Measurements from ENCODE around the gene STAB1. TPM values are rescaled to one million over a fixed set of nuclear protein-coding genes. Genes with fewer than 3 reads are reported as not detected.

Gene STAB1
- total RNA-seq, 1 donor from 2014 or later: 404 TPM

- DNase-seq (ENCODE audit: extremely low read depth, low read depth, low spot score): no peak
Observed at GRCh38 chr3:52557011-52557960, 62.1 kb downstream of the STAB1 start.

- DNase-seq (ENCODE audit: extremely low read depth, low read depth, low spot score): no peak
Observed at GRCh38 chr3:52558436-52558835, 63.3 kb downstream of the STAB1 start.

GRCh38 chr3:52561028-52561747, 66.0 kb downstream of the STAB1 start:
- no peak for DNase-seq (ENCODE audit: extremely low read depth, low read depth, low spot score)

- DNase-seq (ENCODE audit: extremely low read depth, low read depth, low spot score): no peak
Observed at GRCh38 chr3:52563984-52564383, 68.8 kb downstream of the STAB1 start.

- DNase-seq (ENCODE audit: extremely low read depth, low read depth, low spot score): no peak
Observed at GRCh38 chr3:52568069-52568468, 72.9 kb downstream of the STAB1 start.

- DNase-seq (ENCODE audit: extremely low read depth, low read depth, low spot score): no peak
Observed at GRCh38 chr3:52570076-52570475, 74.9 kb downstream of the STAB1 start.

- DNase-seq (ENCODE audit: extremely low read depth, low read depth, low spot score): no peak
Observed at GRCh38 chr3:52572221-52572620, 77.1 kb downstream of the STAB1 start.

Other genes starting within 250 kb of the STAB1 start
- 7.4 and 10.4 TPM in 2 replicates for gene PPM1M, start 249.6 kb upstream of the STAB1 start, total RNA-seq
- gene WDR82, start 216.7 kb upstream of the STAB1 start, total RNA-seq: 52.8 and 53.0 TPM in 2 replicates
- 12.3 and 14.2 TPM in 2 replicates for gene GLYCTK, start 207.5 kb upstream of the STAB1 start, total RNA-seq
- 3.2 and 9.9 TPM in 2 replicates for gene DNAH1, start 179.0 kb upstream of the STAB1 start, total RNA-seq
- 74.0 and 80.9 TPM in 2 replicates for gene BAP1, start 85.3 kb upstream of the STAB1 start, total RNA-seq
- gene PHF7, start 84.7 kb upstream of the STAB1 start, total RNA-seq: 3.4 and 4.0 TPM in 2 replicates
- 4.9 and 61.3 TPM in 2 replicates for gene SEMA3G, start 50.2 kb upstream of the STAB1 start, total RNA-seq
- gene TNNC1, start 41.3 kb upstream of the STAB1 start, total RNA-seq: not detected in 2 replicates
- 90.7 and 113 TPM in 2 replicates for gene NISCH, start 39.7 kb upstream of the STAB1 start, total RNA-seq
- 134 and 228 TPM in 2 replicates for gene NT5DC2, start 38.5 kb downstream of the STAB1 start, total RNA-seq
- 0.97 and 23.6 TPM in 2 replicates for gene UQCC5, start 41.3 kb downstream of the STAB1 start, total RNA-seq
- gene PBRM1, start 190.6 kb downstream of the STAB1 start, total RNA-seq: 56.9 and 78.4 TPM in 2 replicates
- gene GNL3, start 190.7 kb downstream of the STAB1 start, total RNA-seq: 59.8 and 70.0 TPM in 2 replicates
- 93.5 and 93.6 TPM in 2 replicates for gene GLT8D1, start 210.5 kb downstream of the STAB1 start, total RNA-seq
- gene SPCS1, start 210.8 kb downstream of the STAB1 start, total RNA-seq: 156 and 169 TPM in 2 replicates

All from glomerular endothelial cell (primary cell).